GM19240 (cell line): ENCODE measurements around the gene AGAP2.
"Not testable (repeated sequence)": the region's sequence is repeated elsewhere in the genome, so short reads cannot be mapped to it uniquely, and the experiment has no call there.

ENCODE experiments used
- DNase-seq: peaks from one replicate; pipeline ENCODE4 v3.0.0; 2011; ENCODE audit warnings: low spot score; ENCODE audit not compliant: insufficient read length

AGAP2 gene

GRCh38 chr12:57738661-57739237 lies at the start of gene AGAP2:
AGAP2 (minus strand) TSS chr12:57738742; CDS start chr12:57738246, 496 bp downstream.
- DNase-seq = no peak

DNA sequence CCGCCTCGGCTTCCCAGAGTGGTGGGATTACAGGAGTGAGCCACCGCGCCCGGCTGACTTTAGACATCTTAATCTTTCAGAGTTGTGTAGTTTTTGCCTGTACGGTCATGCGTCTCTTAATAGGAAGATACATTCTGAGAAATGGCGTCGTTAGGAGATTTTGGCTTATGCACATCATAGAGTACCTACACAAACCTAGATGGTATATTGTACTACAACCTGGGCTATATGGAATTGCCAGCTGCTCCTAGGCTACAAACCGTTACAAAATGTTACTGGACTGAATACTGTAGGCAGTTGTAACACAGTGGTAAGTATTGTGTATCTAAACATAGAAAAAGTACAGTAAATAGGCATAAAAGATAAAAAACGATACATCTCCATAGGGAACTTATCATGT lies 45.3 kb upstream of the AGAP2 start:
- DNase-seq = no peak

DNA sequence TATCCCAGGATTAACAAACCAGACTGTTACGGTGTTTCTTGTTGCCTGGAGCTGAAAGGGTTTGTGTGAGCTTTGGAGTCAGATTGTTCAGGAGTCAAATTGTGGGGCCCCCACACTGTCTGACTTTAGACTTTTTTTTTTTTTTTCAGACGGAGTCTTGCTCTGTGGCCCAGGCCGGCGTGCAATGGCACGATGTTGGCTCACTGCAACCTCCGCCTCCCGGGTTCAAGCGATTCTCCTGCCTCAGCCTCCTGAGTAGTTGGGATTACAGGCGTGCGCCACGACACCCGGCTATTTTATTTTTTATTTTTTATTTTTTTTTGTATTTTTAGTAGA lies 44.9 kb upstream of the AGAP2 start:
- no peak for DNase-seq

DNA sequence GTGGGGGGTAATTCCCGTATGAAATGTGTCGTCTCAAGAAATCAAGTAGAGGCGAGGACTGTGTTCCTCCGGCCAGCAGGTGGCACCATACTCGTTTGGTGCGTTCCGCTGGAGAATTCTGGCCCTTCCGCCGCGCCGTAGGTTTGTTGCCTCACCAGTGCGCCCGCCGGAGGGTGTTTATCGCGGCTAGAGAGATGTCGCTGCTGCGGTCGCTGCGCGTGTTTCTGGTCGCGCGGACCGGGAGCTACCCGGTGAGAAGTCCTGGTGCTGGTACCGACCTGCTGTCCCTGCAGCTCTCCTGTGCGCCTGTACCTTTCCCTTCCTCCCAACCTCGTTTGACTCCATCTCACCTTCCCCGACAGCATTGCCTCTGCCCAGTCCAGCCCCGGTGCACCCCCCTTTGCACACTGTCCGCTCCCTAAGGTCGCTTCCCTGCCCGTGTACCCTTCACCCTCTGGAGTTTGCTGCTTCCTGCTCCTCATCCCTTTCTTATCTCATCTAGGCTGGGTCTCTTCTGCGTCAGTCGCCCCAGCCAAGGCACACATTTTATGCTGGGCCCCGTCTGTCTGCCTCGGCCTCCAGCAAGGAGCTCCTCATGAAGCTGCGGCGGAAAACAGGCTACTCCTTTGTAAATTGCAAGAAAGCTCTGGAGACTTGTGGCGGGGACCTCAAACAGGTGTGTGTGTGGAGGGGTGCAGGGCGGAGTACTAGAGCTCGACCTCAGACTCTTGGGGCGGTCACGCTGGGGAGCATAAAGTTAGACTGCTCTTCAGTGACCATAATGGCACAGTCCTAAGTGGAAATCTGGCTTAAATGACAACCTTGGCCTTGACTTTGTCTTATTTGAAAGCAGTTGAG lies 44.3 kb upstream of the AGAP2 start, which contains the start of gene TSFM:
TSS of gene TSFM (plus strand) at position 180 of the 858 bp plus-strand sequence. CDS start at position 195, 15 bp downstream.
- peak; percentile 50 for DNase-seq

DNA sequence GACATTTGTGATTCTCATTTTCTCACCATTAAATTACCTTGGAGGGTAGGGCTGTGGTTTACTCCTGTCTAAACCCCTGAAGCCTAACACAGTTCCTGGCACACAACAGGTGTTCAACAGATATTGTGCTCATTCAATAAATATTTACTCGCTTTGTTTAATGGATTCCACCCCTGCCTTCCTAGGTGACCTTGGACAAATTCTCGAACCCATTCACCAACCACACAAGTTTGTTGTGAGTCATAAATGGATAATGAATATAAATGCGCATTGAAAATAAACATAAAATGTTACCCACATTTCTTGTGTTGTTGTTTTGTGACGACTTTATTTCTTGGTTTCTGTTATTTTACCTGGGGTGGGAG lies 43.7 kb upstream of the AGAP2 start:
- no peak for DNase-seq

- DNase-seq = no peak
Measured at GRCh38 chr12:57781801-57782200, 43.3 kb upstream of the AGAP2 start.

DNA sequence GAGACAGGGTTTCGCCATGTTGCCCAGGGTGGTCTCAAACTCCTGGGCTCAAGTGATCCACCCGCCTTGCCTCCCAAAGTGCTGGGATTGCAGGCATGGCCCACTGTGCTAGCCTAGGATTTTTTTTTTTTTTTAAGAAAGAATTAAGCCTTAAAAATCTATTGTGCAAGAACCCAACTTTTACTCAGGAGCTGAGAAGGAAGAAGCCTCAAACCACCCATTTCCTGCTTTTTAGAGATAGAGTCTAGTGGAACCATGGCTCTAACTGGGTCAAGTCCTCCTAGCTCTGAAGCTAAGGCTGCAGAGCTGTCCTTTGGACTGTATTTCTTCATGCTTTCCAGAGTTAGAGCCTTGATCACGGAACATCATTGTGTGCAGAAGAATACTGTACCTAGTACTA lies 42.7 kb upstream of the AGAP2 start:
- DNase-seq = no peak

- no peak for DNase-seq
Measured at GRCh38 chr12:57780284-57780897, 41.8 kb upstream of the AGAP2 start.

- no peak for DNase-seq
Measured at GRCh38 chr12:57779736-57780135, 41.2 kb upstream of the AGAP2 start.

GRCh38 chr12:57777911-57778310 lies 39.4 kb upstream of the AGAP2 start:
- DNase-seq = no peak

DNA sequence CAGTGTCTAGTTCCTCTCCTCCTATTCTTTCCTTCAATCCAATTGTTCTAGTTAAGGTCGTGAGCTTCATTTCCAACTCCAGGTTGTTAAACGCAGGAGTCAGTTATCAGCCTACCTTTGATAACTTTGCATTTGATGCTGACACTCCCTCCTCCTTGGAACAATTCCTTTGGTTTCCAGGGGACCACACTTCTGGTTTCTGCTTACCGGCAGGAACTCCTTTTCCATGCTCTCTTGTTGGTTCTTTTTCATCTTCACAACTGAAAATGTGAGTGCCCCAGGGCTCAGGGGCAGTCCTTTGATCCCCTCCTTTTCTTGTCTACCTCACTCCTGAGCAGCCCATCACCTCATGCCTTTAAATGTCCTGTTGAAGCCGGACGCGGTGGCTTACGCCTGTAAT lies 38.8 kb upstream of the AGAP2 start:
- DNase-seq = no peak

DNA sequence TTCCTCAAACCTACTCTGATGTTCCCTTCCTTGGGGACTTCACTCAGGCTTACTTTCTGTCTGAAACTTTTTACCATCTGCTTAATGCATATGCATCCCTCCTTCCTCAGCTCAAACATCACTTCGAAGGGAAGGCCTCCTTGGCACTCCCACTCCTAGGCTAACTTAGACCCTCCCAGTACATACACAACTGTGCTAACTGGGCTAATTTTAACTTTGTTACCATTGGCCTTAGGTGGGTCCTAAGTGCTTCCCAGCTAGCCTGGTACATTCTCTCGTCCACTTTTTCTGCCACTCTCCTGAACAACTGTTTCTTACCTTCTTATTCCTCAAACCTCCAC lies 37.7 kb upstream of the AGAP2 start:
- DNase-seq = no peak

DNA sequence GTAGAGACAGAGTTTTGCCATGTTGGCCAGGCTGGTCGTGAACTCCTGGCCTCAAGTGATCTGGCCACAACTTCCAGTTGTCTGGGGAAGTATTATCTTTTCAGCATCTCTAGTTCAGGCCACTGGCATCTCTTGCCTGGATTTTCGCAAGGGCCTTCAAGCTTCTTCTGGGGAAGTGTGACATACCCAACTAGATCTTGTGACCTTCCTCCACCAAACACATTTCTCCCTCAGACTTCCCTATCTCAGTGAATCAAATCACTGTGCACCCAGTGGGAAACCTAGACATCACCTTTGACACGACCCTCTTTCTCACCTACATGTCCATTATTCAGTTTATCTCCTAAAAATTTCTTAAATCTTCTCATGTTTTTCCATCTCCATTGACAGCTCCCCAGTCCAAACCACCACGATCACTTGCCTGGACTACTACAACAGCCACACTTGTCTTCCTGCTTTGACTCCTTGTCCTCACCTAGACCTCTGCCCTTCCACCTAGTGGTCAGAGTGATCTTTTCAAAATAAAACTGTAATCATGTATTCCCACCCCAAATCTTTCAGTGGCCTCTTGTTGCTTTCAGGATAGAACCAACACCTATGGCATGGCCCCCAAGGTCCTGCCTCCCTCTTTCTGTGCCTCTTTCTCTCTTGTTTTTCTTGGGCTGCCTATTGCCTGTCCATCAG lies 37.2 kb upstream of the AGAP2 start:
- DNase-seq = no peak

DNA sequence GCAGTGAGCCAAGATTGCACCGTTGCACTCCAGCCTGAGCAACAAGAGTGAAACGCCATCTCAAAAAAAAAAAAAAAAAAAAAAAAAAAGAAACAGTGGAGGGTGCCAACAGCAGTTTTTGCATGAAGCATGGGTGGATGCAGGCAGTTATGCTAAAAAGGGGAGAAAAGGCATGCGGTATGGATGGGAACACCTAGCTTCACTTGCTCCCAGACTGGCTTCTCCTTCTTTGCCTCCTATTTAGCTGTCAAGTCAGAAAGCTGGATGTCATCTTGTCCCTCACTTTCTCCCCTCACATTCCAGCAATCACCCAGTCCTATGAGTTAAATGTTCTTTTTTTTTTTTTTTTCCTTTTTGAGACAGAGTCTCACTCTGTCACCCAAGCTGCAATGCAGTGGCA lies 36.5 kb upstream of the AGAP2 start:
- no peak for DNase-seq

DNA sequence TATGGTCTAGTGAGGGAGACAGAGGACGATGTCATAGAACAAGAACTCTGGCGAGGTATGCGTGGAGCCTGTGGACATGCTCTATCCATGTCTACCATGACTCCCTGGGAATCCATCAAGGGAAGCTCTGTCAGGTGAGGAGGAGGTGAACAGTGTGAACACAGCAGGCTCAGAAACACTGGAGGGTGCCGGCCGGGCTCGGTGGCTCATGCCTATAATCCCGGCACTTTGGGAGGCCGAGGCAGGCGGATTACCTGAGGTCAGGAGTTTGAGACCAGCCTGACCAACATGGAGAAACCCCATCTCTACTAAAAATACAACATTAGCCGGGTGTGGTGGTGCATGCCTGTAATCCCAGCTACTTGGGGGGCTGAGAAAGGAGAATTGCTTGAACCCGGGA lies 36.1 kb upstream of the AGAP2 start:
- not testable (repeated sequence) for DNase-seq

DNA sequence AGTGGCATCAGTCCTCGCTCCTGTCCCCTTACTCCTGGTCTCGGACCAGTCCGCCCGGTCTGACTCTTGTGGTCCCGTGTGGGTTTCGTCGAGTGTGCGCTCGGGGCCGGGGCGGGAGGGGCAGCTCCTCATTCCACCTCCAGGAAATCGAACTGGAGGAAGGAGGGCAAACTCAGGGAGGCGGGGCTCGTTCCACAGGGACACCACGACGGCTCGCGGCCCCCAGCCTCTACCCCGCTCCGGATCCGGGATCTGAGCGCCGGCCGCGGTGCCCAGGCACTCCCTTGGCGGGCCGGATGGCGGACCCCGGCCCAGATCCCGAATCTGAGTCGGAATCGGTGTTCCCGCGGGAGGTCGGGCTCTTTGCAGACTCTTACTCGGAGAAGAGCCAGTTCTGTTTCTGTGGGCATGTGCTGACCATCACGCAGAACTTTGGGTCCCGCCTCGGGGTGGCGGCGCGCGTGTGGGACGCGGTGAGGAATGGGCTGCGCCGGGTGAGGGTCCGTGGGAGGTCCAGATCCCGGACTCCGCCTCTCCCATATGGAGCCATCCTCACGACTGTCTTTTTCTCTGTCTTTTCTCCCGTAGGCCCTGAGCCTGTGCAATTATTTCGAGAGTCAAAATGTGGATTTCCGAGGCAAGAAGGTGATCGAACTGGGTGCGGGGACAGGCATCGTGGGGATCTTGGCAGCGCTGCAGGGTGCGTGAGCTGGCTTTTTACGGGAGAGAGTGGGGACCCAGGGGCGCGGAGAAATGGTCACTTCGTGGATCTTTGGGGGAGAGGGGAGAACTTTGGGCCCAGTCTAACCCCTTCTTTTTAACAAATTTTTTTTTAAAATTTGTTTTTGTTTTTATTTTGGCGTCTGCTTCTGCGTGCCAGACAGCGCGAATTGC lies 34.1 kb upstream of the AGAP2 start, which contains the start of gene EEF1AKMT3:
TSS of gene EEF1AKMT3 (plus strand) at position 186 of the 894 bp plus-strand sequence. CDS start at position 297, 111 bp downstream.
- DNase-seq = no peak

- DNase-seq = peak; percentile 90
Measured at GRCh38 chr12:57771873-57772428, 33.4 kb upstream of the AGAP2 start, which contains the start of gene METTL1. METTL1 (minus strand) TSS chr12:57772105; CDS start chr12:57772083, 22 bp downstream.

DNA sequence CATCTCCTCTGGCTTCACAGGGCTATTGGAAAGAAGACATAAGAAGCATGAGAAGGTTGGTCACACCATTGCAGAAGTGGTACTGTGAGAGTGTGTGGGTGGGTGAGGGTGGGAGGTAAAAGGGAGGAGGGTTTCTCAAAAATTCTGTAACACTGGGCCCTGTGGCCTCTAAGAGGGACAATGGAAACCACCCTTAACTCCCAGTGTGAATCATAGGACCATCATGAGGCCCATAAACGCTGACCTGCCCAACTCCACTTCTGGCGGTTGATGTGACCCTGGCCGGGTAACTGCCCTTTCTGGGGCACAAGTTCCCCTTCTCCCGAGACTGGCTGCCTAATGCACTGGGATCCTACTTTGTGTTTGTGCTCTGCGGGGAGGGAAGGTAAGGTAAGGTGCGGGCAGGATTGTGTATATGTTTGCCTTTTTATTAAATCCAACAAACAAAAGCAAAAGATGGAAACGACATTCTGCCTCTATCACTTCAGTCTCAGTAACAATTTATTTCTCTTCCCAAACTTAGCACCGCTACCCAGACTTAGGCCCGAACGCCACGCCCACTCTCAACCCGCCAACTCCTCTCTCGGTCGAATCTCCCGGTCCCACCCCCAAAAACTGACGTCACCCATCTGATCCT lies 32.8 kb upstream of the AGAP2 start:
- peak; percentile 83 for DNase-seq

DNA sequence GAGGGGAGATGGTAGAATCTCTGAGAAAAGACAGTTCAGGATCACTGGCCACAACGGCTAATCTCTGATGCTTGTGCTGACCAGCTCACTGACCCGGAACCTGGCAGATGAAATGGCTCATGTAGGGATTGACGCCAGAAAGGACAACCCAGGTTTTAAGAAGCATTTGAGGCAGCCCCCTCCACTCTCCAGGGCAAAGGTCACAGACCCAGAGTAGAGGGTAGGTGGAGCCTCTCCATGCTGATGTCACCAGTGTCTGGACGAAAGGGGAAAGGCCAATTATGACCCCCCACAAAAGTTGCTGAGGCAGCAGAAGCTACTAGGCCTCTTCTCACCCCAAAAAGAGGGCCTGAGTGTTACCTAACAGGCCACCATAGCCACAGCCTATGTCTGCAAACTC lies 32.2 kb upstream of the AGAP2 start:
- DNase-seq = no peak

- DNase-seq = no peak
Measured at GRCh38 chr12:57769594-57769993, 31.1 kb upstream of the AGAP2 start.
